Prostate gland (tissue), 2 donors: Measurements from ENCODE around the gene GIPC1. TPM values are rescaled to one million over a fixed set of nuclear protein-coding genes. Genes with fewer than 3 reads are reported as not detected.

Experiments
- DNase-seq: peaks from one replicate; pipeline ENCODE4 v3.0.0-alpha.2; 2019; ENCODE audit warnings: low spot score
- H3K27ac ChIP-seq, 2 donors: fragments of 200-600 bp; sonication (generic); 2 replicates each; pipeline ENCODE4 v1.5.1; 2017 to 2019
- H3K27me3 ChIP-seq: fragments of 200-600 bp; sonication (generic); replicated peaks from 2 replicates; pipeline ENCODE4 v1.5.1; 2019; ENCODE audit not compliant: insufficient read depth
- H3K36me3 ChIP-seq, 2 donors: fragments of 200-600 bp; sonication (generic); 1 replicate in 1 of 2; 2 replicates in 1 of 2; pipeline versions ENCODE4 v1.5.1 to v1.8.1; 2017 to 2019
- H3K4me1 ChIP-seq: fragments of 200-600 bp; sonication (generic); replicated peaks from 2 replicates; pipeline ENCODE4 v1.5.1; 2019
- H3K4me3 ChIP-seq, 2 donors: fragments of 200-600 bp; sonication (generic); 2 replicates each; pipeline ENCODE4 v1.5.1; 2017 to 2019
- H3K9me3 ChIP-seq: fragments of 200-600 bp; sonication (generic); 2 replicates; pipeline ENCODE4 v1.5.1; 2017
- POLR2A ChIP-seq: fragments of 450-650 bp; IDR thresholded peaks from one replicate; pipeline ENCODE4 v1.6.1; 2016; ENCODE audit warnings: antibody characterized with exemption, mild to moderate bottlenecking
- POLR2AphosphoS5 ChIP-seq: sonication (generic); formaldehyde crosslinking; IDR thresholded peaks from one replicate; pipeline ENCODE4 v1.6.1; 2017; ENCODE audit warnings: antibody characterized with exemption
- WGBS: methylation state at CpG from one replicate; pipeline ENCODE4 v1.1.5; 2018; 5-methylcytosine and 5-hydroxymethylcytosine counted together
- intact Hi-C: fragments of 100-400 bp; cut with DNase I; formaldehyde crosslinking; loops from one replicate; pipeline ENCODE4 v1.14.2; 2022
- total RNA-seq, 2 donors: library from RNA; depleted of rRNA; stranded (reverse); fragments of >200 nt; gene quantifications; one replicate each; pipeline ENCODE4 v1.1.0, GENCODE V29; 2016
- TF ChIP-seq, protein P1 (sequence below), 4 experiments: fragments of 200-600 bp in 2 of 4; fragments of 450-650 bp in 2 of 4; sonication (generic) in 2 of 4; IDR thresholded peaks; 1 replicate in 3 of 4; 2 replicates in 1 of 4; pipeline ENCODE4 v1.5.1; 2016 to 2019; ENCODE audit warnings: antibody characterized with exemption in 4 of 4, mild to moderate bottlenecking in 2 of 4, moderate library complexity in 2 of 4

The GIPC1 gene
- total RNA-seq, 2 donors from 2014 or later: 71.8 to 101 TPM

DNA sequence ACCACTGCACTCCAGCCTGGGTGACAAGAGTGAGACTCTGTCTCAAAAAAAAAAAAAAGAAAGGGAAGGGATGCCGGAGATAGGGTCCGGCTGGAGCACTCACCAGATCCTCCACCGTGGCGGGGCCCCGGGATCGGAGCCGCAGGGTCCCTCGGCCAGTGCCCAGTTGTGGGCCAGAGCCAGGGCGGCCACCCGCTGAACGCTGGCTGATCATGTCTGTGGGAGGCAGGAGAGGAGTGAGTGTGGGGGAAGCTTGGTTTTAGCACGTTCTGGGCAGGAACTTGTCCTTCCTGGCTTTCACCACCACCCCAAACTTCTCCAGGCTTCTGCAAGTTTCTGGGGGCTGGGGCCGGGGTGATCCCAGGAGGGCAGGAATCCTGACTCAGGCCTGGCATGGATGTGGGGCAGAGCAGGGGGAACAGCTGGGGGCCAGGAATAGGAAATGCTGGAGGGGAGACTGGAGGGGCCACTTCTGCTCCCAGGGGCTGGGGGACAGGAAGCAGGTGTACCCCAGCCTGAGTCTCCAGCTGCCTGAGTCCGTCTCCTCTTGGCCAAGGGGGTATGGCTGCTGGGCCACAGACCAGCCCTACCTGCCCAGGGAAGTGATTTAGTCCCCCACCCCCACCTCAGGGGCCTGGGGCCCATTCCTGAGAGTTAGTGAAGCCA lies 16.5 kb downstream of the GIPC1 start:
- intact Hi-C loops: loop anchor here (10.0 kb wide), 1 partner anchor 335 kb away; no protein-coding TSS in a partner anchor
- DNase-seq: no peak
- 87% methylated on average over 14 of the region's 14 CpGs for WGBS
- Histone ChIP-seq H3K4me1 (no peaks in the 10 kb centered on the region), H3K9me3 (no peaks in the 10 kb centered on the region), H3K4me3 (no peak overlapping the region), H3K27me3 (no peaks in the 10 kb centered on the region), H3K27ac (no peak overlapping the region), H3K36me3 (no peaks in the 10 kb centered on the region)
- no peak for TF ChIP-seq POLR2AphosphoS5
- no peak for TF ChIP-seq POLR2A
- TF ChIP-seq, protein P1, sequence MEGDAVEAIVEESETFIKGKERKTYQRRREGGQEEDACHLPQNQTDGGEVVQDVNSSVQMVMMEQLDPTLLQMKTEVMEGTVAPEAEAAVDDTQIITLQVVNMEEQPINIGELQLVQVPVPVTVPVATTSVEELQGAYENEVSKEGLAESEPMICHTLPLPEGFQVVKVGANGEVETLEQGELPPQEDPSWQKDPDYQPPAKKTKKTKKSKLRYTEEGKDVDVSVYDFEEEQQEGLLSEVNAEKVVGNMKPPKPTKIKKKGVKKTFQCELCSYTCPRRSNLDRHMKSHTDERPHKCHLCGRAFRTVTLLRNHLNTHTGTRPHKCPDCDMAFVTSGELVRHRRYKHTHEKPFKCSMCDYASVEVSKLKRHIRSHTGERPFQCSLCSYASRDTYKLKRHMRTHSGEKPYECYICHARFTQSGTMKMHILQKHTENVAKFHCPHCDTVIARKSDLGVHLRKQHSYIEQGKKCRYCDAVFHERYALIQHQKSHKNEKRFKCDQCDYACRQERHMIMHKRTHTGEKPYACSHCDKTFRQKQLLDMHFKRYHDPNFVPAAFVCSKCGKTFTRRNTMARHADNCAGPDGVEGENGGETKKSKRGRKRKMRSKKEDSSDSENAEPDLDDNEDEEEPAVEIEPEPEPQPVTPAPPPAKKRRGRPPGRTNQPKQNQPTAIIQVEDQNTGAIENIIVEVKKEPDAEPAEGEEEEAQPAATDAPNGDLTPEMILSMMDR (IDR thresholded peaks at IDR 0.05): no peak

DNA sequence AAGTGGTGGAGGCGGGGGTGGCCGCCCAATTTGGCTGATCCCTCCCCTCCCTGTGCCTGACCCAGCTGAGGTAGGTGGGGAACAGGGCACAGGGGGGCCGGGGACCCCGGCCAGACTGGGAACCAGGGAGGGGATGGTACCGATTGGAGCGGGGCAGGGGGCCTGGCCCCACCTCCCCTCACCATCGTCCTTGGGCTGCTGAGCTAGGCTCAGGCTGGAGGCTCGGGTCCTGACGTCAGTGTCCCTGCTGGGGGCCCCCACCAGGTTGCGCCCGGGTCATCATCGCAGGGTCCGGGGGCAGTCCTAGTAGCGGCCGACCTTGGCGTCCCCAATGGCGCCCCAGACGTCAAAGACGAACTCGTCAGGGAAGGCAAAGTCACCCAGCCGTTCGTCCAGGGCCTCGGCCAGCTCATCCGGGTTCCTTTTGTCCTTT lies 17.8 kb downstream of the GIPC1 start:
- Histone ChIP-seq H3K27ac (no peak overlapping the region), H3K4me1 (peaks cover 4% of the 10 kb centered on the region), H3K27me3 (no peaks in the 10 kb centered on the region), H3K4me3 (no peak overlapping the region), H3K36me3 (no peaks in the 10 kb centered on the region), H3K9me3 (no peaks in the 10 kb centered on the region)
- TF ChIP-seq, protein P1 (IDR thresholded peaks at IDR 0.05): no peak
- TF ChIP-seq POLR2A: no peak
- intact Hi-C loops: loop anchor here (10.0 kb wide), 1 partner anchor 333 kb away; no protein-coding TSS in a partner anchor
- no peak for DNase-seq
- WGBS: 51% methylated on average over 23 of the region's 24 CpGs

GRCh38 chr19:14477418-14478112 lies 18.4 kb downstream of the GIPC1 start:
- Histone ChIP-seq H3K27me3 (no peaks in the 10 kb centered on the region), H3K4me1 (peaks cover 6% of the 10 kb centered on the region), H3K9me3 (no peaks in the 10 kb centered on the region), H3K27ac (no peak overlapping the region), H3K4me3 (no peak overlapping the region), H3K36me3 (no peaks in the 10 kb centered on the region)
- intact Hi-C loops: loop anchor here (10.0 kb wide), 1 partner anchor 333 kb away; no protein-coding TSS in a partner anchor
- DNase-seq: no peak
- no peak for TF ChIP-seq POLR2AphosphoS5
- WGBS: 52% methylated on average over 10 of the region's 10 CpGs

DNA sequence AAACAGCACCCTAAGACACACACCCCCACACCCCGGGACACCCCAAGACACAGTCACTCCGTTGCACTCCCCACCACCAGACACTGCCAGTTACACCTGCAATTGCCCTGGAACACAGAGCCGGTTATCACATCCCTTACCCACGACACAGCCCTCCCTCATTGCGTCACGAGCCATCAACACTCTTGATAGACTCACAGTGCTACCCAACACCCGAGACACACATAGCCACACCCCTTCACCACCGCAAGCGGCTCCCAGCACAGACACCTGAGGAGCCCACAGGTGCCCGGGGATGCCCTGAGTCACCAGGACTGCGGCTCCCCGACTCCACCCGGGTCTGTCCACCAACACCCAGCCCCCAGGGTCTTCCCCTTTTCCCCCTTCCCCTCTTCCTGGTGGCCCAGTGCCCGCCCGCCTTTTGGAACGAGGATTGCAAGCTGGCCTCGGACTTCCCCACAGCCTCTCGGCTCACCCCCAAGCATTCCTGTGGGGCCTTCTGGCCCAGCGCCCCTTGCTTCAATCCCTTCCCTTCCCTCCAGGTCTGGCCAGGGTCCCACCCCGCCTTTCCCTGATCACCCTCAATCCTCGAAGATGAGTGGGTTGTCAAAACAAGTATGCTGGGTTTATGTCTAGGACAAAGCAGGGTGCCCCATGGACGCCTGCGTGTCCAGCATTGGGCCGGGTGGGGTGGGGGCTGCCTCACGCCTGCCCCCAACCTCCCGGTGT lies 19.1 kb downstream of the GIPC1 start:
- peaks cover 10% of the 10 kb centered on the region for H3K4me1 ChIP-seq
- 51% methylated on average over 26 of the region's 26 CpGs for WGBS
- intact Hi-C loops: loop anchor here (10.0 kb wide), 1 partner anchor 332 kb away; no protein-coding TSS in a partner anchor
- H3K27ac ChIP-seq: no peak overlapping the region
- no peaks in the 10 kb centered on the region for H3K36me3 ChIP-seq
- no peaks in the 10 kb centered on the region for H3K9me3 ChIP-seq
- no peaks in the 10 kb centered on the region for H3K27me3 ChIP-seq
- H3K4me3 ChIP-seq: no peak overlapping the region
- TF ChIP-seq, protein P1 (IDR thresholded peaks at IDR 0.05): no peak
- TF ChIP-seq POLR2AphosphoS5: no peak
- TF ChIP-seq POLR2A: no peak
- no peak for DNase-seq

DNA sequence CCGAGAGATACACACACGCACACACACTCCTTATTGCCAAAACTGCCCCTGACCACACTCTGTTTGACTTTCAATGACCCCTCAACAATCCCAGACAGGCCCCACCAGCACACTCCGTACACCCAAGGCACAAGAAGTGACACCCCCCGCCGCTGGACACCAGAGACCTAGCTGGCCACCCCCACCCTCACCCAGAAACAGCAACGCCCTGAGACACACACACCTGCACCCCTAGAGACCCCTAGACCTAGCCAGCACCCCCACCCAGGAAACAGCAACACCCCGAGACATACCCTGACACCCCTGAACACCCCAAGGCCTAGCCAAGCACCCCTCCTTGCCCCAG lies 19.6 kb downstream of the GIPC1 start:
- no peaks in the 10 kb centered on the region for H3K9me3 ChIP-seq
- H3K4me3 ChIP-seq: no peak overlapping the region
- intact Hi-C loops: loop anchor here (10.0 kb wide), 1 partner anchor 331 kb away; no protein-coding TSS in a partner anchor
- H3K36me3 ChIP-seq: no peaks in the 10 kb centered on the region
- no peak overlapping the region for H3K27ac ChIP-seq
- H3K27me3 ChIP-seq: no peaks in the 10 kb centered on the region
- TF ChIP-seq POLR2A (no peak), POLR2AphosphoS5 (no peak)
- TF ChIP-seq, protein P1 (IDR thresholded peaks at IDR 0.05): no peak
- no peak for DNase-seq
- 92% methylated on average over 7 of the region's 7 CpGs for WGBS
- H3K4me1 ChIP-seq: peaks cover 10% of the 10 kb centered on the region
